Coronary artery (tissue), 2 donors: ENCODE data around the gene NFKBIE.

Experiments
- DNase-seq: peaks from one replicate; pipeline ENCODE4 v3.0.0-alpha.2; 2017; ENCODE audit warnings: low spot score
- H3K27ac ChIP-seq, 2 donors: fragments of 200-600 bp; sonication (generic); one replicate each; pipeline ENCODE4 v1.5.1; 2016 to 2019
- H3K4me3 ChIP-seq: fragments of 200-600 bp; sonication (generic); 2 replicates; pipeline ENCODE4 v1.5.1; 2016; ENCODE audit warnings: mild to moderate bottlenecking, moderate library complexity
- TF ChIP-seq, protein P1 (sequence below): fragments of 200-600 bp; sonication (generic); IDR thresholded peaks from one replicate; pipeline ENCODE4 v1.5.1; 2019; ENCODE audit warnings: antibody characterized with exemption

NFKBIE gene

GRCh38 chr6:44237813-44238433 lies 27.4 kb downstream of the NFKBIE start:
- DNase-seq: peak; percentile 91
- Histone ChIP-seq H3K27ac (peak overlapping the region; percentile 98 to 99), H3K4me3 (peak overlapping the region; percentile 76)
- TF ChIP-seq, protein P1, sequence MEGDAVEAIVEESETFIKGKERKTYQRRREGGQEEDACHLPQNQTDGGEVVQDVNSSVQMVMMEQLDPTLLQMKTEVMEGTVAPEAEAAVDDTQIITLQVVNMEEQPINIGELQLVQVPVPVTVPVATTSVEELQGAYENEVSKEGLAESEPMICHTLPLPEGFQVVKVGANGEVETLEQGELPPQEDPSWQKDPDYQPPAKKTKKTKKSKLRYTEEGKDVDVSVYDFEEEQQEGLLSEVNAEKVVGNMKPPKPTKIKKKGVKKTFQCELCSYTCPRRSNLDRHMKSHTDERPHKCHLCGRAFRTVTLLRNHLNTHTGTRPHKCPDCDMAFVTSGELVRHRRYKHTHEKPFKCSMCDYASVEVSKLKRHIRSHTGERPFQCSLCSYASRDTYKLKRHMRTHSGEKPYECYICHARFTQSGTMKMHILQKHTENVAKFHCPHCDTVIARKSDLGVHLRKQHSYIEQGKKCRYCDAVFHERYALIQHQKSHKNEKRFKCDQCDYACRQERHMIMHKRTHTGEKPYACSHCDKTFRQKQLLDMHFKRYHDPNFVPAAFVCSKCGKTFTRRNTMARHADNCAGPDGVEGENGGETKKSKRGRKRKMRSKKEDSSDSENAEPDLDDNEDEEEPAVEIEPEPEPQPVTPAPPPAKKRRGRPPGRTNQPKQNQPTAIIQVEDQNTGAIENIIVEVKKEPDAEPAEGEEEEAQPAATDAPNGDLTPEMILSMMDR: peak; percentile 97

DNA sequence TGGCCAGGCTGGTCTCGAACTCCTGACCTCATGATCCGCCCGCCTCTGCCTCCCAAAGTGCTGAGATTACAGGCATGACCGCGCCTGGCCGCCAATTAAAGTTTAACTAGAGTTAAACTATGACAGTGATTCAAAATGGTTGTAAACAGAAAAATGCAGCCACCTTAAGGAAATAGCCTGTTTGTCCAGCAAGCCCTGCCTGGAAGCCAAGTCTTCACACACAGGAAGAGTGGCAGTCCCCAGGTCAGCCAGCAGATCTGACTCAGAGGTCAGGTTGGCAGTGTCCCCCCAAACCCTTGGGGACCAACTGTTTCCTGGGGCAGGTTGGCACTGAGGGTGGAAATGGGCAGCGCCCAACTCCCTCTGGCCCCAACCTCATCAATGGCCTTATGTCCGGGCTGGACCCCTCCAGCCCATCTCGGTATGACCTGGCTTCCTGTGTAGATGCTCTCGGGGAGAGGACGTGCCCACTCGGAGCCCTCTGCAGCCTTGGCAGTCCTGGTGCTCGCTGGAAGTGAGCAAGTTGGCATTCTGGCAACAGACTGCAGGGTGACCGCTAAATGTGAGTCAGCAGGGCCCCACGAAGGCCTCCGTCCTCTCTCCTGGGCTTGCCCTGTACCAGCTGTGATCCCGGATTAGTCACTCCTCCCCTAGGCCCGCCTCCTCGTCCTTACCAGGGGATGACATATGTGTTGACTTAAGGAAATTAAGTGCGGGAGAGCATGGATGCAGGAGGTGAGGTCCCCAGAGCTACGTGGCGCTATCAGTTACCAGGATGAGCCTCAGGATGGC lies 28.1 kb downstream of the NFKBIE start:
- peak; percentile 99 for DNase-seq
- H3K4me3 ChIP-seq: peak overlapping the region; percentile 76
- TF ChIP-seq, protein P1: no peak
- H3K27ac ChIP-seq: peak overlapping the region; percentile 98 to 99

DNA sequence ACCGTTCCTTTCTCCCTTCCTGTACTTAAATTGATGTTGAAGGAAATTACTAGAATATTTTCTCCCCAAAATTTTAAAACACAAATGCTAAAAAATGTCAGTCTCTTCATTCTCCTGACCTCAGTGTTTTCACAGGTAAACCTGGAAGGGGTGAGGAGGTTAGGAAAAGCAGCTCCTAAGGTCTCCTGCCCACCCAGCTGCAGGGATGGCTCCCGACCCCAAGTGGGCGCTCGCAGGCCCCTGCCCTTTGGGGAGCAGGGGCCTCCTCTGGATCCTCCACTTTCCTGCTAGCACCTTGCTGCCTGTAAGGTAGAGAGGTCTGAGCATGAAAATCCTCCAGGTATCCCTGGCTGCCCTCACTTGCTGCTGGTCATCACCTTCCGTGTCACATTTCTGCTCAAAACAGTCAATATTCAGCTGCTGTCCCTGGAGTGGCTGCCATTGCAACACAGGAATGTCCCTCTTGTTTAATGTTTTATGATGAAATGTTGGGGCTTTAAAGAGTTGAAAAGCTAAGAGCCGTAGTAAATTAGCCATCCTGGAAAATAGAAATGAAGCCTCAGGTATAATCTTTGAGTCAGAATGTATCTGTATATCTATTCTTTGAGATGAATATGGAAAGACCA lies 29.3 kb downstream of the NFKBIE start:
- TF ChIP-seq, protein P1: no peak
- DNase-seq: no peak
- Histone ChIP-seq H3K4me3 (no peak overlapping the region), H3K27ac (peak overlapping the region in 1 of 2 donors; percentile 62)

DNA sequence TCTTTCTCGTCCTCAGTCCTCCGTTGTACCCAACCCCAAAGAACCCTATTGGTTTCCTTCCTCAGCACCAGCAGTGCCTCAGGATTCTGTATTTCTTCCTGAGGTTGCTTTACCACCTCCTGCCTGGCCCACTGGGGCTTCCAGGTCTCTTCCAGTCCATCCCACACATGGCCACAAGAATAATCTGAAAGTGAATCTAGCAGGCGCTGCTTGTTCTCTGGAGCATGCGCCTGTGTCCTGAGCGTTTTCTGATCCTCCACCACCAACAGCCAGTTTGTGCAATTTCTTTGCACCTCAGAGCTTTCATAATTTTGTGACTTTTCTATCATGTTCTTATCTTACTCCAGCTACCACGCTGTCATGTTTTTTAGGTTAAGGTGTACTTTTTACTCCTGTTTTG lies 30.1 kb downstream of the NFKBIE start:
- TF ChIP-seq, protein P1: no peak

GRCh38 chr6:44234101-44235025 lies 31.0 kb downstream of the NFKBIE start:
- Histone ChIP-seq H3K4me3 (no peak overlapping the region), H3K27ac (peak overlapping the region; percentile 79 to 91)
- TF ChIP-seq, protein P1: peak; percentile 82
- DNase-seq: peak; percentile 90

More for the DNA sequence above, 30.1 kb downstream of the NFKBIE start:
- no peak overlapping the region for H3K4me3 ChIP-seq
- DNase-seq: no peak
- H3K27ac ChIP-seq: peak overlapping the region; percentile 79 to 91

- DNase-seq: no peak
- TF ChIP-seq, protein P1: no peak
These were observed 31.7 kb downstream of the NFKBIE start for GRCh38 chr6:44233567-44234100.

More at GRCh38 chr6:44233567-44234100, 31.7 kb downstream of the NFKBIE start:
- Histone ChIP-seq H3K27ac (peak overlapping the region; percentile 79 to 91), H3K4me3 (peak overlapping the region; percentile 17)
